ENCODE measurements around the gene RAMACL.

DNA sequence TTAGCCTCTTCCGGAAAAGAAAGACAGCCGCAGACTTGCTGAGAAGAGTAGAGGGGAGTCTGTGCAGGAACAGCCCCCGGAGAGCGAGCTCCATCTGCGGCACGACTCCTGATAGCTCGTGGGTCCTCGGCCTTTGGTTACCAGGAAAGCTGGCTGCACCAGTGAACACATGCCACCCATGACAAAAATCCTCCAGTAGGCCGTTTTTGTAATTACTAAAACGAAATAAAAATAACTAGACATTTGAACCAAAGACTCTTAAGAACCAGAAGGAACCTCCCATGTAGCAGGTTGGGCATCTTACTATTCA lies 42.2 kb downstream of the RAMACL start:
- TF ChIP-seq EZH2 (IDR thresholded peaks at IDR 0.05; ENCODE audit: borderline replicate concordance) = no peak
- TF ChIP-seq, protein P1, sequence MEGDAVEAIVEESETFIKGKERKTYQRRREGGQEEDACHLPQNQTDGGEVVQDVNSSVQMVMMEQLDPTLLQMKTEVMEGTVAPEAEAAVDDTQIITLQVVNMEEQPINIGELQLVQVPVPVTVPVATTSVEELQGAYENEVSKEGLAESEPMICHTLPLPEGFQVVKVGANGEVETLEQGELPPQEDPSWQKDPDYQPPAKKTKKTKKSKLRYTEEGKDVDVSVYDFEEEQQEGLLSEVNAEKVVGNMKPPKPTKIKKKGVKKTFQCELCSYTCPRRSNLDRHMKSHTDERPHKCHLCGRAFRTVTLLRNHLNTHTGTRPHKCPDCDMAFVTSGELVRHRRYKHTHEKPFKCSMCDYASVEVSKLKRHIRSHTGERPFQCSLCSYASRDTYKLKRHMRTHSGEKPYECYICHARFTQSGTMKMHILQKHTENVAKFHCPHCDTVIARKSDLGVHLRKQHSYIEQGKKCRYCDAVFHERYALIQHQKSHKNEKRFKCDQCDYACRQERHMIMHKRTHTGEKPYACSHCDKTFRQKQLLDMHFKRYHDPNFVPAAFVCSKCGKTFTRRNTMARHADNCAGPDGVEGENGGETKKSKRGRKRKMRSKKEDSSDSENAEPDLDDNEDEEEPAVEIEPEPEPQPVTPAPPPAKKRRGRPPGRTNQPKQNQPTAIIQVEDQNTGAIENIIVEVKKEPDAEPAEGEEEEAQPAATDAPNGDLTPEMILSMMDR (IDR thresholded peaks at IDR 0.05; ENCODE audit: poor library complexity) = no peak
